ENCODE results near the gene FMNL1.

GRCh38 chr17:45177563-45177962 is 44.1 kb upstream of the FMNL1 start:
- TF ChIP-seq, protein P1, sequence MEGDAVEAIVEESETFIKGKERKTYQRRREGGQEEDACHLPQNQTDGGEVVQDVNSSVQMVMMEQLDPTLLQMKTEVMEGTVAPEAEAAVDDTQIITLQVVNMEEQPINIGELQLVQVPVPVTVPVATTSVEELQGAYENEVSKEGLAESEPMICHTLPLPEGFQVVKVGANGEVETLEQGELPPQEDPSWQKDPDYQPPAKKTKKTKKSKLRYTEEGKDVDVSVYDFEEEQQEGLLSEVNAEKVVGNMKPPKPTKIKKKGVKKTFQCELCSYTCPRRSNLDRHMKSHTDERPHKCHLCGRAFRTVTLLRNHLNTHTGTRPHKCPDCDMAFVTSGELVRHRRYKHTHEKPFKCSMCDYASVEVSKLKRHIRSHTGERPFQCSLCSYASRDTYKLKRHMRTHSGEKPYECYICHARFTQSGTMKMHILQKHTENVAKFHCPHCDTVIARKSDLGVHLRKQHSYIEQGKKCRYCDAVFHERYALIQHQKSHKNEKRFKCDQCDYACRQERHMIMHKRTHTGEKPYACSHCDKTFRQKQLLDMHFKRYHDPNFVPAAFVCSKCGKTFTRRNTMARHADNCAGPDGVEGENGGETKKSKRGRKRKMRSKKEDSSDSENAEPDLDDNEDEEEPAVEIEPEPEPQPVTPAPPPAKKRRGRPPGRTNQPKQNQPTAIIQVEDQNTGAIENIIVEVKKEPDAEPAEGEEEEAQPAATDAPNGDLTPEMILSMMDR (IDR thresholded peaks at IDR 0.05): no peak
- TF ChIP-seq POLR2A (IDR thresholded peaks at IDR 0.05): no peak

Measured in adrenal gland (tissue), 5 donors.